Gastrocnemius medialis (tissue), 4 donors: ENCODE results near the gene ATXN10. TPM values are rescaled to one million over a fixed set of nuclear protein-coding genes. Genes with fewer than 3 reads are reported as not detected.

Source experiments
- ATAC-seq, 2 donors: fragments of 150-250 bp; one replicate each; pipeline ENCODE4 v1.9.1; 2016
- DNase-seq, 2 donors: peaks; one replicate each; pipeline ENCODE4 v3.0.0-alpha.2; 2019
- H3K27ac ChIP-seq, 4 donors: fragments of 200-600 bp; sonication (generic); 1 replicate in 1 of 4; 2 replicates in 3 of 4; pipeline ENCODE4 v1.5.1; 2016 to 2018; ENCODE audit warnings: mild to moderate bottlenecking in 2 of 4, moderate library complexity in 1 of 4
- H3K27me3 ChIP-seq, 3 donors: fragments of 200-600 bp; sonication (generic) in 2 of 3; 1 replicate in 1 of 3; 2 replicates in 2 of 3; pipeline versions ENCODE4 v1.5.1 to v1.6.0; 2016 to 2019; ENCODE audit warnings: mild to moderate bottlenecking in 1 of 3, moderate library complexity in 1 of 3
- H3K36me3 ChIP-seq, 2 donors: fragments of 200-600 bp; sonication (generic) in 1 of 2; one replicate each; pipeline ENCODE4 v1.5.1; 2017 to 2018
- H3K4me1 ChIP-seq, 2 donors: fragments of 200-600 bp; sonication (generic) in 1 of 2; one replicate each; pipeline ENCODE4 v1.5.1; 2016 to 2017; ENCODE audit warnings: mild to moderate bottlenecking in 2 of 2
- H3K4me3 ChIP-seq, 4 donors: fragments of 200-600 bp; sonication (generic) in 3 of 4; 1 replicate in 1 of 4; 2 replicates in 3 of 4; pipeline ENCODE4 v1.5.1; 2016 to 2019; ENCODE audit warnings: mild to moderate bottlenecking in 2 of 4
- H3K9me3 ChIP-seq, 3 donors: fragments of 200-600 bp; sonication (generic) in 2 of 3; 1 replicate in 1 of 3; 2 replicates in 2 of 3; pipeline ENCODE4 v1.5.1; 2016 to 2019
- CTCF ChIP-seq, 5 experiments: fragments of 450-650 bp in 3 of 5; fragments of 200-600 bp in 2 of 5; sonication (generic) in 2 of 5; IDR thresholded peaks in 4 of 5; conservative IDR thresholded peaks in 1 of 5; 1 replicate in 4 of 5; 2 replicates in 1 of 5; pipeline ENCODE4 v1.5.1; 2016 to 2019; ENCODE audit warnings: antibody characterized with exemption in 5 of 5, mild to moderate bottlenecking in 3 of 5, moderate library complexity in 3 of 5
- POLR2A ChIP-seq, 2 donors: fragments of 450-650 bp; IDR thresholded peaks; one replicate each; pipeline ENCODE4 v1.6.1; 2017; ENCODE audit warnings: antibody characterized with exemption in 2 of 2, mild to moderate bottlenecking in 2 of 2, moderate library complexity in 2 of 2
- in situ Hi-C, 4 donors: fragments of 200-750 bp; cut with MboI; loops; one replicate each; pipeline versions ENCODE4 v1.15.0 to v1.8.0; 2017; ENCODE audit warnings: low sequenced_read_pairs in 4 of 4
- intact Hi-C: fragments of 100-400 bp; cut with DNase I; formaldehyde crosslinking; loops from one replicate; pipeline ENCODE4 v1.15.1; 2023; ENCODE audit warnings: low total_unique reads
- total RNA-seq, 4 donors: library from RNA; depleted of rRNA; stranded (reverse); fragments of >200 nt; gene quantifications; one replicate each; pipeline versions ENCODE4 v1.1.0 to v1.2.3, GENCODE V29; 2016

The ATXN10 gene
- total RNA-seq, 4 donors from 2014 or later: 52.9 to 98.9 (median 78.5) TPM

- TF ChIP-seq CTCF (IDR thresholded peaks at IDR 0.05 in 4 of 5, conservative IDR thresholded peaks at IDR 0.05 in 1 of 5): no peak
- TF ChIP-seq POLR2A (IDR thresholded peaks at IDR 0.05): no peak
- ATAC-seq (no peak), DNase-seq (no peak)
- Histone ChIP-seq H3K27ac (no peak overlapping the region), H3K4me3 (no peak overlapping the region), H3K27me3 (no peaks in the 10 kb centered on the region), H3K9me3 (no peaks in the 10 kb centered on the region), H3K4me1 (peaks cover 10% of the 10 kb centered on the region in 2 donors), H3K36me3 (no peaks in the 10 kb centered on the region)
- intact Hi-C loops (no loop called here), in situ Hi-C loops (no loop called here)
Measured at GRCh38 chr22:45836418-45837169, 165.0 kb downstream of the ATXN10 start.

GRCh38 chr22:45837508-45837907 lies 165.9 kb downstream of the ATXN10 start:
- Histone ChIP-seq H3K9me3 (no peaks in the 10 kb centered on the region), H3K27me3 (no peaks in the 10 kb centered on the region), H3K4me1 (peaks cover 10% of the 10 kb centered on the region in 2 donors), H3K27ac (no peak overlapping the region), H3K4me3 (no peak overlapping the region), H3K36me3 (no peaks in the 10 kb centered on the region)
- no peak for DNase-seq
- ATAC-seq: no peak
- intact Hi-C loops: no loop called here
- TF ChIP-seq POLR2A (IDR thresholded peaks at IDR 0.05) (no peak), CTCF (IDR thresholded peaks at IDR 0.05 in 4 of 5, conservative IDR thresholded peaks at IDR 0.05 in 1 of 5) (no peak)
- in situ Hi-C loops: no loop called here

- in situ Hi-C loops (no loop called here), intact Hi-C loops (no loop called here)
- no peak for DNase-seq
- H3K36me3 ChIP-seq: no peaks in the 10 kb centered on the region
- ATAC-seq: no peak
- no peaks in the 10 kb centered on the region for H3K27me3 ChIP-seq
- no peak for TF ChIP-seq CTCF (IDR thresholded peaks at IDR 0.05 in 4 of 5, conservative IDR thresholded peaks at IDR 0.05 in 1 of 5)
- no peak for TF ChIP-seq POLR2A (IDR thresholded peaks at IDR 0.05)
- H3K4me1 ChIP-seq: peaks cover 4 to 5% of the 10 kb centered on the region in 2 donors
- H3K9me3 ChIP-seq: no peaks in the 10 kb centered on the region
- H3K4me3 ChIP-seq: no peak overlapping the region
- H3K27ac ChIP-seq: no peak overlapping the region
Measured at GRCh38 chr22:45838305-45838887, 166.8 kb downstream of the ATXN10 start.

- ATAC-seq: no peak
- H3K36me3 ChIP-seq: peaks cover 0 to 10% of the 10 kb centered on the region in 2 donors
- TF ChIP-seq CTCF (IDR thresholded peaks at IDR 0.05 in 4 of 5, conservative IDR thresholded peaks at IDR 0.05 in 1 of 5) (no peak), POLR2A (IDR thresholded peaks at IDR 0.05) (no peak)
- no peaks in the 10 kb centered on the region for H3K9me3 ChIP-seq
- no peak overlapping the region for H3K27ac ChIP-seq
- H3K27me3 ChIP-seq: no peaks in the 10 kb centered on the region
- no peaks in the 10 kb centered on the region for H3K4me1 ChIP-seq
- intact Hi-C loops (no loop called here), in situ Hi-C loops (no loop called here)
- H3K4me3 ChIP-seq: no peak overlapping the region
- DNase-seq: no peak
Measured at GRCh38 chr22:45840483-45840882, 168.8 kb downstream of the ATXN10 start.
